NCI-H226 (cell line): Measurements from ENCODE around the gene MEIS1.

ENCODE experiments used
- DNase-seq: peaks from one replicate; pipeline ENCODE4 v3.0.0-alpha.2; 2015

The MEIS1 gene

DNA sequence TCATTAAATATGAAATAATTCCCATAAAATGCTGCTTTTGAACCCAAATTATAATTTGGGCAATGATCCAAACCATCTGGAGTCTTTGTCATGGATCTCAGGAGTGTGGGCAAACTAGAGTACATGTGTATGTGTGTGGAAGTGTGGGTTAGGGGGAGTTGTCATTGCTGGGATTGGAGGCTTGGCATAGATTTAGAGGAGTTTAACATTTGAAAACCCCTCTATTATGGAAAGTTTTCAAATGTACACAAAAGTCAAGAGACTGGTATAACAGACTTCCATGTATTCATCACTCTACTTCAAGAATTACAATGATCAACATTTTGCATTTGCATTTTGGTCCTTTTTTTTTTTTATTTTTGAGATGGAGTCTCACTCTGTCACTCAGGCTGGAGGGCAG is 159.1 kb downstream of the MEIS1 start:
- no peak for DNase-seq

DNA sequence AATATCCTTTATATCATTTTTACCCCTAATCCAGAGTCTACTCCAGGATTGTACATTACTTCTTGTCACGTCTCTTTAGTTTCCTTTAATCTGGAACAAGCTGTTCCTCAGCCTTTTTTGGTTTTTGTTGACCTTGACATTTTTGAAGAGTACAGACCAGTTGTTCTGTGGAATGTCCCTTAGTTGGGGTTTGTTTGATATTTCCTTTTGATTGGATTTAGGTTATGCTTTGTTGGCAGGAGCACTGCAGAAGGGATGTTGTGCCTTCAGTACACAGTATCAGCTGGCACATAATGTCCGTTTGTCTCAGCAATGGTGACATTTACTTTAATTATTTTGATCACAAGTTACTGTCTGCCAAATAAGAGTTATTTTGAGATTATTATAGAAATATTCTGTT is 160.6 kb downstream of the MEIS1 start:
- DNase-seq, result no peak

DNA sequence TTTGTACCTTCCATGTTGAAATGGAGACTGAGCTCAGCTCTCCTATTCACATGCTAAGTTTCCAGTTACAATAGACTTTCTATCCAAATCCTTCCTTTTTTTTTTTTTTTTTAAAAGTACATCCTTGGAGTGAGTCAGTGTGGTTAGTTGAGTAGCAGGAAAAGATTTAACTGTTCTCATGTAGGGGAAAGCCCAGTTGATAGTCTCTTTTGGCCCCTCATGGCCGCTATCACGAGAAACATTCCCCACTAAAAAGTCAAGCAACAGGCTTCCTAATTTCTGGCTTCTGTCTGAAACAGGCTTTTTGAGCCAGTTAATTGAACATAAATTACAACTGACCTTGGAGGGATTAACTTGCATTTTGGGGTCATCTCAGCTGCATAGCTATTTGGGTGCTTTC is 161.3 kb downstream of the MEIS1 start:
- DNase-seq, result no peak

DNA sequence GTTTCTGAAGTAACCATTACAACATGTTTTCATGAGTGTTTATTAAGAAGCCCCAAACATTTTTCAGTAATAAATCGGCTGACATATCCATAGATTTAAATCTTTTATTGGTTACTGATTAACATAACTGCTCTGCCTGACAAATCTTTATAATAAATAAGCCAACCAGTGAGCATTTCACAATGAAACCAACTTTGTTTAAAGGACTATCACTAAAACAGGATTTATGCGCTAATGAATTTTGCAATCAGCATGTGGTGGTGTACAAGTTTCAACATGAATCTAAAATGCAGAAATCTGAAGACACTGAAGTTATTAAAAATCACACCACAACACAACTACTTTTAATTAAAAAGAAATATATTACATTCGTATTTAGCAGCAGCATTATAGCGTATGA is 166.7 kb downstream of the MEIS1 start:
- no peak for DNase-seq

DNA sequence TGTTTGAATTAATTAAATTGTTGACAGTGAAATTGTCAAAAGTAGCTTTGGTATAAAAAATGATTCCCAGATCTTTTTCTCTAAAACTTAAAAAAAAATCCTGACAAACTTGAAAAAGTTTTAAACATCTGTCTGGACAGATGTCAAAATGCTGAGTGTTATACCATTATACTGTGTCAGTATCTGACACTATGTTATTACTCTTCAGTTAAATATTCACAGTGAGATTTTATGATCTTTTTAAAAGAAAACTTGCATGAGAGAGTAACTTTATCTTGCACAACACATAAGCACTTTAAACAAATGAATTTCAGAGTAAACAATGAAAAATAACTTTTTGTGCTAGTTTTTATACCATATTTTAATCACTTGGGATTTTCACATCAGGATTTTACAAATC is 167.4 kb downstream of the MEIS1 start:
- no peak for DNase-seq

DNA sequence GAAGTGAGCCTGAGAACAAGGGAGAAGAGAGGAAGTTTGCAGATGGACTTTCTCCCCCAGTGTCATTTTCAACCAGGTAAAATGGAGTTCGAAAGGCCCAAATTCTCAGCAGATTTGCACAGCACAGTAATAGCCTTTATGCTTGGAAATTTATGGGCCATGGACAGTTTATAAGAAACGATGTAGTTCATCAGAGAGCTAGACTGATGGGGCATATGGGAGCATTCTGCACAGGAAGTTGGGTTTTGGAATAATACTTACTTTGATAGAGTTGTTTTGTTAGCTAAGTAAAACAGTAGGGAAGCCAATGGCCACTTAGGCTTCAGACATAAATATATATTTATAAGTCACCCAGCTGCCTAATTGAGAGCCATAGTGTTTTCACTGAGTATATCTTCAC is 169.4 kb downstream of the MEIS1 start:
- DNase-seq, result no peak

DNA sequence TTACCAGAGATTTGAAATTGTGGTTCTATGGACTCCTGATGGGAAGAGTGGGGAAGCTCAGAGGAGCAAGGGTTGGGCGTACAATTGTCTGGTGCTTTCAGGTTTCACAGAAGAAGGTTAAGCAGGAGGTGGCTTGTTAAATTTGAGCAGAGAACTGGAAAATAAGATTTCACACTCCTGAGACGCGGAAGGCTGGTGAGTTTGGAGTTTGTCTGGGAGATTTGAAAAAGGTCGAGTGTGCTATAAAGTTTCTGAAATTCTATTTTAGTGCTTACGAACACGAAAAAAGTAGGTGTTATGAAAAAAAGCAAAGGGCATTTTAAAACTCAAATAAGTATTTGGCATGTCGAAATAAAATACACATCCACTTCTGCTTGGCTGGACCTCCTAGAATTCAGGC is 170.1 kb downstream of the MEIS1 start:
- DNase-seq, result no peak

DNA sequence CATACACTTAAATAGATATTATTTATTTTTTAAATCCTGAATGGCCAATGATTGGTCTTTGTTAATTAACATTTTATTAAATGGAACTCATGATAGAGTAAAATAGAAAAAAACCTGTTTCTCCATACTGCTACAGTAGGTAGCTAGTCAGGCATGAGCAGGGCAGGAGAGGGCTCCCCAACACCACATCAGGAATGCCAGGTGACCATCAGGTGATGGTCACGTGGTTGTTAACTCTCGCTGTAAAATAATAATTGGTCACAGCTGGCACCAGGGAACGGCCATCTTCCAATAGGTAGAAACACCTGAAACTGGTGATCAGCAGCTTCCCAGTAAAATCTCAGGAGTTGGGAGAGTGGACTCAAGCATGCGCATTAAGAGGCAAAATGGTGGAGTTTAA is 172.2 kb downstream of the MEIS1 start:
- no peak for DNase-seq
